Brain microvascular endothelial cell (primary cell): Measurements from ENCODE around the gene PIK3C2G.

Experiments used
- DNase-seq: peaks from one replicate; pipeline ENCODE4 v3.0.0-alpha.2; 2020
- H3K27ac ChIP-seq: fragments of 250-450 bp; sonication (Bioruptor Pico); 2 replicates; pipeline ENCODE4 v1.5.1; 2020; ENCODE audit warnings: mild to moderate bottlenecking, moderate library complexity
- H3K27me3 ChIP-seq: fragments of 250-450 bp; sonication (Bioruptor Pico); replicated peaks from 2 replicates; pipeline ENCODE4 v1.5.1; 2020; ENCODE audit warnings: mild to moderate bottlenecking
- H3K36me3 ChIP-seq: fragments of 250-450 bp; sonication (Bioruptor Pico); replicated peaks from 2 replicates; pipeline ENCODE4 v1.5.1; 2020; ENCODE audit warnings: mild to moderate bottlenecking
- H3K4me3 ChIP-seq: 2 replicates; pipeline ENCODE4 v1.5.1; 2011; ENCODE audit warnings: low read depth, mild to moderate bottlenecking, control low read depth, low read length, moderate library complexity
- CTCF ChIP-seq: IDR thresholded peaks from 2 replicates; pipeline ENCODE4 v1.5.1; 2011; ENCODE audit warnings: low read depth, mild to moderate bottlenecking, moderate library complexity, low read length, control low read depth, inconsistent platforms; ENCODE audit errors: missing control alignments
- in situ Hi-C: cut with HindIII; loops from 2 replicates; pipeline ENCODE4 v1.10.0; 2017; ENCODE audit warnings: low sequenced_read_pairs, low pct_ligation_motif_present

The PIK3C2G gene

GRCh38 chr12:18432206-18432605 is 170.9 kb downstream of the PIK3C2G start:
- H3K27me3 ChIP-seq, result no peaks in the 10 kb centered on the region
- H3K36me3 ChIP-seq, result no peaks in the 10 kb centered on the region
- in situ Hi-C loops, result no loop called here
- no peak overlapping the region for H3K27ac ChIP-seq
- DNase-seq, result no peak
- no peak overlapping the region for H3K4me3 ChIP-seq
- TF ChIP-seq CTCF, result no peak

- TF ChIP-seq CTCF, result no peak
- in situ Hi-C loops, result no loop called here
- no peak overlapping the region for H3K4me3 ChIP-seq
- H3K27me3 ChIP-seq, result no peaks in the 10 kb centered on the region
- no peaks in the 10 kb centered on the region for H3K36me3 ChIP-seq
- no peak overlapping the region for H3K27ac ChIP-seq
- DNase-seq, result peak; percentile 26
Measured at GRCh38 chr12:18436170-18436569, 174.9 kb downstream of the PIK3C2G start.

GRCh38 chr12:18439541-18439940 is 178.2 kb downstream of the PIK3C2G start:
- DNase-seq, result no peak
- in situ Hi-C loops, result no loop called here
- no peak for TF ChIP-seq CTCF
- Histone ChIP-seq H3K27ac (no peak overlapping the region), H3K27me3 (no peaks in the 10 kb centered on the region), H3K36me3 (no peaks in the 10 kb centered on the region), H3K4me3 (no peak overlapping the region)

GRCh38 chr12:18443768-18444437 is 182.6 kb downstream of the PIK3C2G start:
- DNase-seq, result peak; percentile 28
- H3K4me3 ChIP-seq, result no peak overlapping the region
- no peak overlapping the region for H3K27ac ChIP-seq
- TF ChIP-seq CTCF, result no peak
- in situ Hi-C loops, result no loop called here
- H3K36me3 ChIP-seq, result no peaks in the 10 kb centered on the region
- H3K27me3 ChIP-seq, result no peaks in the 10 kb centered on the region

GRCh38 chr12:18446061-18446644 is 184.8 kb downstream of the PIK3C2G start:
- H3K4me3 ChIP-seq, result no peak overlapping the region
- no peak for TF ChIP-seq CTCF
- in situ Hi-C loops, result no loop called here
- DNase-seq, result no peak
- no peak overlapping the region for H3K27ac ChIP-seq
- H3K27me3 ChIP-seq, result no peaks in the 10 kb centered on the region
- H3K36me3 ChIP-seq, result no peaks in the 10 kb centered on the region

GRCh38 chr12:18454330-18454729 is 193.0 kb downstream of the PIK3C2G start:
- in situ Hi-C loops, result no loop called here
- TF ChIP-seq CTCF, result no peak
- Histone ChIP-seq H3K36me3 (no peaks in the 10 kb centered on the region), H3K27me3 (no peaks in the 10 kb centered on the region), H3K27ac (no peak overlapping the region), H3K4me3 (no peak overlapping the region)
- no peak for DNase-seq
